Right lobe of liver (tissue), 6 donors: Measurements from ENCODE around the gene PRIMPOL. TPM values are rescaled to one million over a fixed set of nuclear protein-coding genes. Genes with fewer than 3 reads are reported as not detected.

Experiments used
- ATAC-seq, 4 donors: fragments of 200-7000 bp; cut with Tn5 transposase; one replicate each; pipeline ENCODE4 v1.9.1; 2020; ENCODE audit warnings: mild to moderate bottlenecking in 4 of 4, moderate library complexity in 4 of 4
- DNase-seq, 3 donors: peaks; one replicate each; pipeline ENCODE4 v3.0.0-alpha.2; 2020
- H3K27ac ChIP-seq, 3 donors: fragments of 200-600 bp; one replicate each; pipeline ENCODE4 v1.8.0; 2022
- H3K27me3 ChIP-seq, 2 donors: fragments of 200-600 bp; one replicate each; pipeline ENCODE4 v1.8.0; 2022
- H3K36me3 ChIP-seq, 4 donors: fragments of 200-600 bp; sonication (generic) in 1 of 4; one replicate each; pipeline versions ENCODE4 v1.5.1 to v1.8.0; 2017 to 2022; ENCODE audit warnings: control low read depth in 1 of 4
- H3K4me1 ChIP-seq, 4 donors: fragments of 200-600 bp; sonication (generic) in 1 of 4; one replicate each; pipeline versions ENCODE4 v1.5.1 to v1.8.0; 2017 to 2022; ENCODE audit warnings: control low read depth in 1 of 4
- H3K4me3 ChIP-seq, 3 donors: fragments of 200-600 bp; one replicate each; pipeline ENCODE4 v1.8.0; 2022
- H3K9me3 ChIP-seq, 4 donors: fragments of 200-600 bp; sonication (generic) in 1 of 4; one replicate each; pipeline versions ENCODE4 v1.5.1 to v1.8.0; 2017 to 2022; ENCODE audit warnings: control low read depth in 1 of 4
- POLR2A ChIP-seq: fragments of 450-650 bp; IDR thresholded peaks from one replicate; pipeline ENCODE4 v1.6.1; 2017; ENCODE audit warnings: antibody characterized with exemption, mild to moderate bottlenecking
- WGBS: methylation state at CpG from one replicate; pipeline ENCODE4 v1.1.6; 2018; ENCODE audit warnings: low coverage, low lambda C conversion rate; ENCODE audit not compliant: insufficient coverage; ENCODE audit errors: missing lambda C conversion rate; 5-methylcytosine and 5-hydroxymethylcytosine counted together
- intact Hi-C, 2 donors: fragments of 100-400 bp; cut with DNase I; formaldehyde crosslinking; loops; one replicate each; pipeline versions ENCODE4 v1.11.2 to v1.14.1; 2022
- total RNA-seq, 6 experiments: library from RNA; depleted of rRNA in 2 of 6; stranded (reverse); fragments of >200 nt in 2 of 6; fragmentation: NEBNext Ultra II Directional in 3 of 6; extraction: Animal tissue kit (Norgen Biotek cat#: 25700) in 3 of 6; gene quantifications; one replicate each; pipeline versions ENCODE4 v1.1.0 to v1.2.4, GENCODE V29; 2016 to 2023
- TF ChIP-seq, protein P1 (sequence below), 4 donors: fragments of 200-600 bp in 3 of 4; fragments of 450-650 bp in 1 of 4; IDR thresholded peaks; one replicate each; pipeline versions ENCODE4 v1.5.1 to v1.8.0; 2016 to 2022; ENCODE audit warnings: antibody characterized with exemption in 4 of 4, mild to moderate bottlenecking in 2 of 4
- donor health status: DM: no; HTN: yes; CAD: no.
- donor health status: DM: no; HTN: no; CAD: no.
- donor health status: DM: no; HTN: no; CAD: no.
- donor health status: DM: no; HTN: yes; CAD: no.
- donor health status: DM: no; HTN: yes; CAD: no.

The PRIMPOL gene
- total RNA-seq, 6 experiments from 2014 or later = 4.0 to 8.7 (median 5.7) TPM

DNA sequence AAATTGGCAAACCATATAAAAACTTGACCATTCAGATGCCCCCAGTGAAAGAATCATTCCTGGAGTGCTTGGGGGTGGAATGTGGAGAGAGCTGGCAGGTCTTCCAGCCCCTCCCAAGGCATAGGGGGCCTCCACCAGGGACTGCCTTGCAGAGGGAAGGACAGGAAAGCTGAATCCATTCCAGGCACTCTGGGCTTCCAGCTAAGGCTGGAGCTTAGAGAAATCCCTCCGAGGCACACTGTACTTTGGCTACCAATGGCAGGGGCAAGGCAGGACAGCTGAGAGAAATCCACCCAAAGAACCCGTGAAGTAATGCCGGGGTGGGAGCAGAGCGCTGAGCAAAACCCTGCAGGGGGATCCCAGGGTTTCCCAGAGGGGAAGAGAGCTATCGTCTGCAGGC, 80.4 kb downstream of the PRIMPOL start:
- WGBS = 100% methylated on average over 2 of the region's 5 CpGs
- TF ChIP-seq POLR2A = no peak
- TF ChIP-seq, protein P1, sequence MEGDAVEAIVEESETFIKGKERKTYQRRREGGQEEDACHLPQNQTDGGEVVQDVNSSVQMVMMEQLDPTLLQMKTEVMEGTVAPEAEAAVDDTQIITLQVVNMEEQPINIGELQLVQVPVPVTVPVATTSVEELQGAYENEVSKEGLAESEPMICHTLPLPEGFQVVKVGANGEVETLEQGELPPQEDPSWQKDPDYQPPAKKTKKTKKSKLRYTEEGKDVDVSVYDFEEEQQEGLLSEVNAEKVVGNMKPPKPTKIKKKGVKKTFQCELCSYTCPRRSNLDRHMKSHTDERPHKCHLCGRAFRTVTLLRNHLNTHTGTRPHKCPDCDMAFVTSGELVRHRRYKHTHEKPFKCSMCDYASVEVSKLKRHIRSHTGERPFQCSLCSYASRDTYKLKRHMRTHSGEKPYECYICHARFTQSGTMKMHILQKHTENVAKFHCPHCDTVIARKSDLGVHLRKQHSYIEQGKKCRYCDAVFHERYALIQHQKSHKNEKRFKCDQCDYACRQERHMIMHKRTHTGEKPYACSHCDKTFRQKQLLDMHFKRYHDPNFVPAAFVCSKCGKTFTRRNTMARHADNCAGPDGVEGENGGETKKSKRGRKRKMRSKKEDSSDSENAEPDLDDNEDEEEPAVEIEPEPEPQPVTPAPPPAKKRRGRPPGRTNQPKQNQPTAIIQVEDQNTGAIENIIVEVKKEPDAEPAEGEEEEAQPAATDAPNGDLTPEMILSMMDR (IDR thresholded peaks at IDR 0.05) = no peak
- Histone ChIP-seq H3K36me3 (no peaks in the 10 kb centered on the region), H3K4me3 (no peak overlapping the region), H3K4me1 (peaks cover 0 to 5% (median 1%) of the 10 kb centered on the region in 4 donors), H3K27me3 (no peaks in the 10 kb centered on the region), H3K27ac (no peak overlapping the region), H3K9me3 (no peaks in the 10 kb centered on the region)
- intact Hi-C loops = no loop called here
- no peak for DNase-seq
- no peak for ATAC-seq

DNA sequence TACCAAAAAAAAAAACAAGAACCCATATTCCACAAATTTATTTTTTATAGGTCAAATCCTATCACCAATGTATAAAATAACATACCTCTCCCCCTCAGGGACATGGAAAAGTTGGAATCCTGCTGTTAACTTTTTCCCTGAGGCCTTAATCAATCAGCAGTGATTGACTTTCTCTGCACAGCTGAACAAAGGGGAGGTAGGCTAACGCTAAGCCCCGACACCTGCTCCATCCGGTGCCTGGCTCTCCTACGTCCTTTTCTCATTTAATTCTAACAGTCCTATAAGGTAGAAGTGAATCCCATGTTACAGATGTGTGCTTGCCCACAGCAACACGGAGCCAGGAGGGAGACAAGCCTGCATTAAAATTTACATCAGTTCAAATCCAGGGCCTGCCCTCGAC, 81.5 kb downstream of the PRIMPOL start:
- Histone ChIP-seq H3K36me3 (no peaks in the 10 kb centered on the region), H3K27ac (no peak overlapping the region), H3K9me3 (no peaks in the 10 kb centered on the region), H3K4me3 (no peak overlapping the region), H3K4me1 (peaks cover 0 to 5% (median 1%) of the 10 kb centered on the region in 4 donors), H3K27me3 (no peaks in the 10 kb centered on the region)
- WGBS = 84% methylated on average over 6 of the region's 6 CpGs
- intact Hi-C loops = no loop called here
- no peak for TF ChIP-seq POLR2A
- TF ChIP-seq, protein P1 (IDR thresholded peaks at IDR 0.05) = no peak
- DNase-seq = no peak
- no peak for ATAC-seq

DNA sequence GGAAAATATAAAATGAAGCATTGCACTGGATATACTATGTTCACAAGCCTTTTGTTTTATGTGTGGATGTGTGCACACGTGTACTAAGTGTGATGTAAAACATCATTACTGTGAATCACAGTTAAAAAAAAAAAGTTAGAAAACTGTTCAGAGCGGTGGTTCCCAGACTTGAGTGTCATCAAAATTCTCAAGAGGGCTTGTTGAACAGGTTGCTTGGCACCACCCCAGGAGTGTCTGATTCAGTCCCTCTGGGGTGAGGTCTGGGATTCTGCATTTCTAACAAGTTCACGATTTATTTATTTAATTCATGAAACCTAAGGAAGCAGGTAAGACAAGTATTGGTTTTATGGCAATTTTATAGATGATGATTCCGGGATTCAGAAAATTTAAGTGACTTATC, 82.6 kb downstream of the PRIMPOL start:
- Histone ChIP-seq H3K9me3 (no peaks in the 10 kb centered on the region), H3K4me1 (peaks cover 0 to 5% (median 1%) of the 10 kb centered on the region in 4 donors), H3K36me3 (no peaks in the 10 kb centered on the region), H3K27ac (no peak overlapping the region), H3K27me3 (no peaks in the 10 kb centered on the region), H3K4me3 (no peak overlapping the region)
- no peak for ATAC-seq
- TF ChIP-seq, protein P1 (IDR thresholded peaks at IDR 0.05) = no peak
- no peak for TF ChIP-seq POLR2A
- intact Hi-C loops = no loop called here
- 64% methylated on average over 4 of the region's 4 CpGs for WGBS
- DNase-seq = no peak

DNA sequence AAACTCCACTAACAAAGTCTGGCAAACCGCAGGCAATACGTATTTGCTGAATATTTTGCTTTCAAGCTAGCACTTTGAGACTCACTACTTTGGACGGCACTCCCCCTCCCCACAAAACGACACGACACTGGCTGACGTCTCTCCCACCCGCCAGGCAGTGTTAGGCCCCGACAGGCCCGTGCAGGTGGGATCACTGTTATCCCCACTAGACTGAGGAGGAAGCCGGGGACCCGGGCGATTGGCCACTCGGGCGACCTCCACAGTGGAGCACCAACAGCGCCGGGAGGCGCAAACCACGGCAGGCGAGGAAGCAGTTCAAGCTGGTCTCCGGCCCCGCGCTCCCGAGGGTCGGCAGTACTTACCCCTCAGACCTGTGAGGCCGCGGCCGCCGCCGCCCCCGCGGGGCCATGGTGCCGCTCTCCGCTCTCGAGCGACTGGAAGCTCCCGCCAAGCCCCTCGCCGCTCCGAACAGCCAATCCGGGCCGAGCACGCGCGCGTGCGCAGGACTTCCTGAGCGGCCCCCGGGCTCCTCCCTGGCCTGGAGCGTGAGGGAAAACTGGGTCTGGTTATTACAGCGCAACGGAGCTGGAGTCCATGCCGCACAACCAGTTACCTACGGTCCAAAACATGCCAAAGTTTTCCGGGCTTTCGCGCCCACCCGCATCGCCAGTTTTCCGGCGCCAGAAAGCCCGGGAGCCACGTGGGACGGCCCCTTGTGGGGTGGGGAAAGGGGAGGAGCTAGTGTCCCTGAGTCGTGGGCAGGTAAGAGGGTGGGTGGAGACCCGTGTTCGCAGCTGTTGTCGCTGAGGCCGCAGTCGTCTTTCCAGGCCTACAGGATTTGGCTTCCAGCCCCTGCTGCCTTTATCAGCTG, 84.4 kb downstream of the PRIMPOL start, which contains the start of gene CENPU:
TSS of gene CENPU (minus strand) at position 443 of the 871 bp plus-strand sequence. CDS start at position 409, 34 bp downstream.
- no peaks in the 10 kb centered on the region for H3K36me3 ChIP-seq
- peak within 1 kb of the TSS in 2 of 3 donors; percentile 29 to 52 for H3K27ac ChIP-seq
- ATAC-seq = peak; percentile 98 to 99 (median 98)
- no peaks in the 10 kb centered on the region for H3K9me3 ChIP-seq
- 1% methylated on average over 17 of the region's 69 CpGs for WGBS
- DNase-seq = peak; percentile 94 to 98 (median 96)
- TF ChIP-seq, protein P1 (IDR thresholded peaks at IDR 0.05) = no peak
- peak; percentile 63 for TF ChIP-seq POLR2A
- intact Hi-C loops = no loop called here
- H3K4me1 ChIP-seq = peaks cover 0 to 5% (median 1%) of the 10 kb centered on the region in 4 donors
- peak within 1 kb of the TSS; percentile 84 to 95 (median 92) for H3K4me3 ChIP-seq
- no peaks in the 10 kb centered on the region for H3K27me3 ChIP-seq
